ENCODE data around the gene PYGM.
A peak's percentile ranks its signal among the peaks of the same experiment; 100 is the strongest.

The PYGM gene

GRCh38 chr11:64729851-64730382 lies 29.9 kb downstream of the PYGM start:
- no peak for DNase-seq

DNA sequence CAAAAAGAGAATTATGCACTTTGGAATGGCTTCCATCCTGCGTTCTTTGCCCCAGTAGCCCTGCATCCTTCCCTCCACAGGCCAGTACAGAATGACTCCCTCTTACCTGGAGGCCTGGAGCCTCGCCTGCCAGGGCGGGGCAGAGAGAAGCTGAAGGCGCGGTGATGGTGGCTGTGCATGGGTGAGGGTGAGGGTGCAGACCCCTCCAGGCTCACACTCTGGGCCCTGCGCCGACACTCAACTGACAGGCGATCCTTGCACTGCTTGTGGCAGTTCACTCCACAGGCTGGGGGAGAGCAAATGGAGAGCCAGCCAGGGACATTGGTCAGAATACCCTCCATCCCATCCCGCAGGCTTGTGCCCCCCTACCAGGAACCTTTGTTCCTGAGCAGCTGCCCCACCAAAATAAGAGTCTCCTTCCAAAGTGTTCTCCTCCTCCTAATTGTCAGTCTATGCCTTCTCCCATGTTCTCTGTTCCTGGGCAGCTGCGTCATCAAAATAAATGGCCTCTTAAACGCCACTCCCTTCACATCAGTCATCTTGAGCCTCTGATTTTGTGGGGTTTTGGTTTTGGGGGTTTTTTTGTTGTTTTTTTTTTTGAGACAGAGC lies 30.9 kb downstream of the PYGM start:
- no peak for DNase-seq

- no peak for DNase-seq
Measured at GRCh38 chr11:64726867-64727530, 32.8 kb downstream of the PYGM start.

GRCh38 chr11:64726211-64726641 lies 33.5 kb downstream of the PYGM start:
- DNase-seq, result no peak

DNA sequence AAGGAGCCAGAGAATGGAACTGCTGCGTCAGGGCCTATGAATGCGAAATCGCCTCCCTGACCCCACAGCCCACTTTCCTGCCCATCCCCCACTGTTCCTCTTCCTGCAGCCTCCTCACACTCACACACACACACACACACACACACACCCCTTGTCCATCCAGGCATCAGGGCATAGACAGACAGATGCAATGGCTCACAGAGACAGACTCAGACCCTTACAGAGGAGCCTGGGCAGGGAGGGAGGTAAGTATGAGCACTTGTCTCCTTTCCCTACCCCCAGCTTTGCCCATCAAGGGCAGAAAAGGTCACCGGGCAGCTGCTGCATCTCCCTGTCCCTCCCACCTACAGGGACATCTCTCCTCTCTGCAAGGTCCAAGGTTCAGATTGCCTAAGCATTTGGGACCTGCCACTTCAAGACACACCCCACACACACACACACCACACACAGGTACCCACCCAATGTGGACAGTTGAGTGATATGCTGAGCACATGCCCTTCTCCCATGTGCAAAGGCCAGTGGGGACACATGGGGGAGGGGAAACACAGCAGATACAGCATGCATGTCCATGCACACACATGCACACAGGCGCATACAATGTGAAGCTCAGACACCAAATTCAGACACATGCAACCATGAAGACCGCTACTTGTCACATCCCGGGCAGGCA lies 34.8 kb downstream of the PYGM start:
- DNase-seq, result no peak

GRCh38 chr11:64723907-64724862 lies 35.6 kb downstream of the PYGM start:
- DNase-seq, result no peak

DNA sequence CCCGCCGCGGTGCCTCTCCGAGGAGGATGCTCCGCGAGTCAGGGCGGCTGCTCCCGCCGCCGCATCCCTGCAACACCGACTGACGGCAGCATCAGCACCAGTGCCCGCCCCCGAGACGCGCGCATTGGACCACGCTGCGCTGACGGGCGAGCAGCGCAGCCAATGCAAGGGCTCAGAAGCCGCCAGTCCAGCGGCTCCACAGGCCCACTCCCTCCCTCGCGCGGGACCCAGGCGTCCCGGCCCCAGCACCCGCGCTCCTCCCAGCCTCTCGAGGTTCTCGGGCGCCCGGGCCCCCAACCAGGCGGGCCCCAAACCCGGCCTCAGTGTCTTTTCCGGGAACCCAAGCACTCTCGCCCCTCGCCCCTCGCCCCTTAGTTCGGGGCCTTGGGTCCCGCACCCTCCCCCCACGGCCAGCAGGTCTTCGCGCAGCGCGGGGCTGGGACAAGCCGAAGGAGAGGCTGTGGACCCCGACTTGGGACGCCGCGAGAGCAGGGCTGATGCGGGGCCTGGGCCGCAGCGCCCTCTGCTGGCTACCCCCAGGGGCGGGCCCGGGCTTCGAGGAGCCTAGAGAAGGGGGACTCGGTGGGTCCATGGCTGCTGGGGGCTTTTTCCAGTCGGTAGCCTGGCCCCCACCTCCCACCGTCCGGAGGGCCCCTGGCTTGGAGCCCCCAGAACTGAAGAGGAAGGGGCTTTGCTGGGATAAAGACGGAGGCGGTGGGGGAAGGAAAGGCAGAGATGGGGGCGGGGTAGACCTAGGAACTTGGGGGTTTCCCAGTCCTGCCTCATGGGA lies 36.5 kb downstream of the PYGM start, which contains the start of gene NRXN2:
Gene NRXN2 (minus strand): TSS at position 81 of the 790 bp plus-strand sequence. CDS start 9,498 bp downstream, outside the sequence.
- DNase-seq, result peak; percentile 76

DNA sequence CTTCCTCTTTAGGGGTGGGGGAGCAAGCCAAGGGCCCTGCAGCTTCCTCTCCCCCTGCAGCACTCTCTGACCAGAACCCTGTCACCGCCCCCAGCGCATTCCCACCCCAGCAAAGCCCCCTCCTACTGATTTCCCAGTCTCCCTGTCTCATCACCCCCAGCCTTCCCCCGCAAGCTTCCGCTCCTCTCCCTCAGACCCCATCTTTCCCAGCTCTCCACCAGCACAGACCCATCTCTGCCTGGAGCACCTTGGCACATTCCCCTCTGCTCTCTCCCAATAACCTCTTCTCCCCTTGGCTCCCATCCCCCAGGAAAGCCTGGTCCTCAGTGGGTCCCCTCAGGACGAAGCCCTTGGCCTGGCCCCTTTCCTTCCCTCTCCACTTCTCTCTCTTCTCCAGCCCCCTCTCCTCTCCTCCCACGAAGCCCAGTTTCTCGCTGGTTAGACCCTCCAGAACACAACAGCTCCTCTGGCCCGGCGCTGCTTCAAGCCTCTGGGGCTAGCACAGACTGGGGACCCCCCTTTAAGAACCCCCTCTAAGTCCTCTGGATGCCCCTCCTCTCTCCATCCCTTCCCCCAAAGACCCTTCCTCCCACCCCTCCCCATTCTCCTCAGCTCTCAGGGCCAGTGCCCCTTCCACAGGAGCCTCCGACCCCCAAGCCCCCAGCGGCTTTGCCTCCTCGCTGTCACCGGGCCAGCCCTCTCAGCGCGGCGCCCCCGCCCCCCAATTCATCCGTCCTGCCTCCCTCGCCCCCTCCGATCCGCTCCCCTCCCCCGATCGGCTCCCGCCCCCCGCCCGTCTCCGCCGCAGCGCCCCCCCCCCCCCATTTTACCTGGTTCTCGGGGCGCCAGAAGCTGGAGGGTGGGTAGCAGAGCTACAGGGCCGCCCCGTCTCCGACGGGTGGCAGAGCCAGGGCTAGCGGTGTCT lies 37.4 kb downstream of the PYGM start:
- DNase-seq, result no peak

DNA sequence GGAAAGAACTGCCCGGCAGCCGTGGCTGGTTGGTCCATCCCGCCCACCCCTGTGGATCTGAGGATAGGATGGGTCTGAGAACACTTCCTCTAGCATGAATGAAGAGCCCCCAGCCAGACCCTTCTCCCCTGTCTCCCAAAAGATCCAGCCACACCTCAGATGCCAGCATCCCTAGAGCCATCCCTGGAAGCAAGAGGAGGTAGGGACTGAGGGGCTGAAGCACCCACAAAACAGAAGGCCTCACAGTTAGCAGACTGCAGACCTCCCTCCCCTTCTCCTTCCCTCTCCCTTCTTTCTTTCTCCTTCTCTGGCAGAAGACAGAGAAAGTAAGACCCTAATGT lies 38.4 kb downstream of the PYGM start:
- DNase-seq, result no peak

DNA sequence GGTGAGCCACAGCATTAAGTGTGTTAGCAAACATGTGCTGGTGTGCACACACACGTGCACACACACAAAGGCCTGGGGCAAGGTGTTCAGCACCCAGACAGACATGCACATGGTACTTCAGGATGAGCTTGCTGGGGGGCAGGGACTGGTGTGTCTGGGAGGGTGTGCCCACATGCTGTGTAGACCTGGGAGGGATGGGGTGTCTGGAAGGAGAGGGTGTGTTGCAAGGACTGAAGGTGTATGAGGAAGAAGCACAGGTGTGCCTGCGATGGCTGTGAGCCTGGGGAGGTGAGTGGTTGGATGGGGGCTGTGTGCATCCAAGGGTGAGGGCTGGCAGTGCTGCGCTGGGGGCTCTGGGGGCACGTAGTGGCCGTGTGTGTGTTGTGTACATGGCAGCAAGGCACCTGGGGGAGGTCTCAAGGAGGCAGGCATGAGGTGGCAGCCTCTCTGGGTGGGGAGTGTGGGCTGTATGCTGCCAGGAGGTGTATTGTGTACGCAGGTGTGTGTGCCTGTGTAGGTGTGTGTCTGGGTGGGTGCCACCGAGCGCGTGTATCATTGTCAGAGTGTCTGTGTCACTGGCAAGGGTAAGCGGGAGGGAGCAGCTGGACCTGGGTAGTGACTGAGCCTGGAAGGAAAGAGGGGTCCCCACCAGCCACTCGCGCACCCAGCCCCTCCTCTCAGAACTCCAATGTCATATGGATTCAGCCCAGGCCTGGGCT lies 39.0 kb downstream of the PYGM start:
- no peak for DNase-seq

DNA sequence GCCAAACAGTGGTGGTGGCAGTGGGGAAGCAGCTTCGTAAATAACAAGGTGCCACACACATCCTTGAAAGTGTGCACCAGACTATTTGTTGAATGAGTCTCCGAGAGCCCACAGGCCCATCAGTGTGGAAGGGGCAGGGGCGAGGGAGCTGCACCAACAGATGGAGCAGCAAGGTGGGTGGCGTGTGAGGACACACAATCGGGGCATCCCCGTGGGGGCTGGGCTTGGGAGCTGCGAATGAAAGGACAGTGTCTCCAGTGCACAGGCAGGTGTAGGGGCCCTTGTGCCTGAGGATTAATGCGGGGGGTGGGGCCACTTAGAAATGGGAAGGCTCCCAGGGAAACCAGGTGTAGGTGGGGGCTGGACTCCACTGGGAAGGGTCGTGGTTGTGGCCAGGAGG lies 39.6 kb downstream of the PYGM start:
- DNase-seq, result no peak

GRCh38 chr11:64719406-64719805 lies 40.4 kb downstream of the PYGM start:
- no peak for DNase-seq

- DNase-seq, result no peak
Measured at GRCh38 chr11:64718780-64719124, 41.0 kb downstream of the PYGM start.

DNA sequence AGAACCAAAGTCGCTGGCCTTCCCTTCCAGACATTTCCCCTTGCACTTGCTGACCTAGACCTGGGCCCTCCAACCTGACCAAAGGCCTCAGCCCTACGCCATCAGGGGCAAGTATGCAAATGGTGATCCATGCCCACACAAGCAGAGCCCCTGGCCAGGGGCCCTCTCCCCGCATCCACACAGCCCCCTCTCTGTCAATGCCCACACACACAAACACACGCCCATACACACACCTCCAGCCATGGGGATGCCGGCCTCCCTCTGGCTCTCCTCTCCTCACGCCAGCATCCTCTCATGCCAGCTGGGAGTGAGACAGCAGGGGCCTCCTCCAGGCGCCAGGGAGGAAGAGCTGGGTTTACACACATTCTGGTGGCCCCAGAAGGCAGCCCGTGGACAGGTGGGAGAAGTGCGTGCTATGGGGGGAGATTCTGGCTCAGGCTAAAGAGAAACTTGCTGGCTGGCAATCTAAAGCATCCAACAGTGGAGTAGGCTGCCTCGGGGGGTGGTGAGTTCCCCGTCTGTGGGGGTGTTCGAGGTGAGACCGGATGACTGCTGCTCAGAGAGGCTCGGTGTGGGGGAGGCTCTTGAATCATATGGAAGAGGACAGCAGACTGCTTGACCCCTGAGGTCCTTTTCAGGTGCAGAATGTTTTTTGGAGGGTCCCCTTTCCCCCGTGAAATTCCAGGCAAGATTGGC lies 41.5 kb downstream of the PYGM start:
- no peak for DNase-seq

GRCh38 chr11:64717268-64717578 lies 42.6 kb downstream of the PYGM start:
- no peak for DNase-seq

DNA sequence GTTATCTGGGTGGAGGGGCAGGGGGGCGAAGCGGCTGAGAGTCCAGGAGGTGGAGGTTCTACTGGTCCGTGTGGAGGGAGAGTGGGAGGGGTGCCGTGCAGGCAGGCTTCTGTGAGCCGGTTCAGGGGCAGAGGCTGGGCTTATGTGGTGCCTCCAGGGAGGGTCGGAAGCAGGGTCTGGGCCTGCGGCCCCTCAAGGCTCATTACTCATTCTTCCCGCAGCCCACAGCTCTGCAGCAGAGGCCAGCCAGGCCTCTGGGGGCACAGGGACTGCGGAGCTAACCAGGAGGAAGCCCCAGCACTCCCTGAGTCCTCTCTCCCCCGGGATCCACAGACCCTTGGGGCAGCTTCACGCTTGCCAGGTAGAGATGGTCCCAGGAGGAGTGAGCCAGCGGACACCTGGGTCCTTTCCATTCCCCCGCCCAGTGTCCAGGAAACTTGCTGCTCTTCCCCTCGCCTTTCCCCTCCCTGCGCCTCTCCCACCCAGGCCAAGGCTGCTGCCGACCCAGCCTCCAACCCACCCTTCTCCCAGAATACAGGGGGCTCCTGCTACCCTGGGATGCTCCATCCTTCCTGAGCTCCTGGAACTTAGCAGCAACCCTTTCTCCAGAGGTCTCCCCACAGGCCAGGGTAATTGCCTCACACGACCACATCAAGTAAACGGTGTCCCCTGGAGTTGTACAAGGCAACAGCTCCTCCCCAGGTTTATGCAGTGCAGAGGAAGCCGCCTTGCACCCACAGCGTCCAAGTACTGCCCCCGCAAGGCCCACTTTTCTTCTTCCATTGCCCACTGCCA lies 43.1 kb downstream of the PYGM start:
- DNase-seq, result no peak

GRCh38 chr11:64715756-64716472 lies 43.9 kb downstream of the PYGM start:
- no peak for DNase-seq

- DNase-seq, result no peak
Measured at GRCh38 chr11:64715110-64715509, 44.7 kb downstream of the PYGM start.

Measured in fibroblast of upper back skin (primary cell).